GM15510 (cell line): ENCODE results near the gene AMZ1.

Source experiments
- POLR2A ChIP-seq: IDR thresholded peaks from 3 replicates; pipeline ENCODE4 v1.6.1; 2011; ENCODE audit warnings: borderline replicate concordance; ENCODE audit not compliant: insufficient read length; ENCODE audit errors: extremely low read depth

AMZ1 gene

DNA sequence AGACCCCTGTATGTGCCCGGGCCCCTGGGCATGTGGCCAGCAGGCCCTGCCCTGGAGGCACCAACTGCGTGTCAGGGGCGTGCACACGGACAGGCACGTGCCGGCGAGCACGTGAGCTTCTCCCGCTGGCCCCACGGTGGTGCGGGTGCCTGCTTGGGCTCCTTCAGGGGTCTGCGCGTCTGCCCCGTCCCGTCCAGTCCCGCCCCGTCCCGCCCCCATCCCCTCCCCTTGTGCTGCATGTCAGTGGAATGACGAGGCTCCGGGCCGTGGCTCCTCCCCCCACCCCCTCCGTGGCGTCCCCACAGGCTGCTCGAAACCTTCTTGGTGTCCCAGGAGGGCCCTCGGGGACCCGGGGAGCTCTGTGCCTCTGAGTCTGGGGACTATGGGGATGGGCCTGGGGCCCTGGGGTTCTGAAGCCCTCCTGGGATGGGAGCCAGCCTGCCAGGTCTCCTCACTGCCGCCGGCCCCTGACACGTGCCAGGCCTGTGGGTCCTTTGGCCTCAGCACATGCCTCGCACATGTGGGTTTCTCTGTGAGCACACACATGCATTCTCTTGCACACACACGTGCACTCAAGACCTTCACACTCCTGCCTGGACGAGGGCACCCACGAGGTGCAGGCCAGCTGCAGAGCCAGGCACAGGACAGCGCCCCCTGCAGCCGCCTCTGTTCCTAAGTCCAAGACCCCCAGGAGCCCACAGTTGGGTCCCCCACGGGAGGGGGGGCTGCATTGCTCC is 27.5 kb upstream of the AMZ1 start:
- TF ChIP-seq POLR2A: no peak

DNA sequence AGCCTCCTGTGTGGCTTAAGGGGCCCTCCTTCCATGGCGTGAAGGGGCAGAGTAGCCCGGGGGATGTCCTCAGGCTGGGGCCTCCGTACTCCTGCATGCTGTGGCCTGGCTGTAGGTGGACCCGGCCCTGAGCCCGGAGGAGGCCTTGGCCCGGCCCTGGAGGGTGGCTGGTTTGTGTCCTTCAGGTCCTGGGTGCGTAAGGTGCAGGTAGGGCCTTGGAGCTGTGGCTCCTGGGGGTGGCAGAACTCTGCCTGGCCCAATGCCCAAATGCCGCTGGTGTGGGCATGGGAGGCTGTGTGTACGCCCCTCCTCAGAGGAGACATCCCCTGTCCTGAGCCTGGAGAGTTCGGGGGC is 26.9 kb upstream of the AMZ1 start:
- TF ChIP-seq POLR2A: no peak

DNA sequence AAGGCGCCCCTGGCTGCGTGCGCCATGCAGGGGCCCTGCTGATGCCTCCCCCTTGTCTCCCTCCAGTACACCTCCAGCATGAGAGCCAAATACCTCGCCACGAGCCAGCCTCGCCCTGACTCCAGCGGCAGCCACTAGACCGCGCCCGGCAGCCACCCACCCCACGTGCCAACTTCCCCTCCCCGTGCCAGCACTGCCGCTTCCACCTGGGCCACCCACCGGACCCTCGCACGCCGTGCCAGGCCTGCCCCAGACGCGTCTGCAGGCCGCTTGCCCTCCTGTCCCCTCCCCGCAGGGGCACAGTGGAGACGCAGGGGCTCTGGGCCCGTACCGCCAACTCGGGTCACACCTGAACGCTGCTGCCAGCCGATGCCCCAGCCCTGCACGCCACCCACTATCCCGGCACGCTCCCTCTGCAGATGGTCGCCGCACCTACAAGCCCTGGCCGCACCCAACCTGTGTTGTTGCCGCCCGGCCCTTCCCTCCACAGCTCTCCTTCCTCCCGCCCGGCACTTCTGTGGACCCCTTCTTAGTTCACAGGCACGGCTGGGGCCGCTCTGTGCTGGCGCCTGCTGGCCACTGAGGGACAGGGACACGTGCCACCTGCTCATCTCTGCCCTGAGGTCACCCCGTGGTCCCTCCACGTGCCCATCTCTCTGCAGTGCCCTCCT is 26.3 kb upstream of the AMZ1 start:
- TF ChIP-seq POLR2A: no peak

DNA sequence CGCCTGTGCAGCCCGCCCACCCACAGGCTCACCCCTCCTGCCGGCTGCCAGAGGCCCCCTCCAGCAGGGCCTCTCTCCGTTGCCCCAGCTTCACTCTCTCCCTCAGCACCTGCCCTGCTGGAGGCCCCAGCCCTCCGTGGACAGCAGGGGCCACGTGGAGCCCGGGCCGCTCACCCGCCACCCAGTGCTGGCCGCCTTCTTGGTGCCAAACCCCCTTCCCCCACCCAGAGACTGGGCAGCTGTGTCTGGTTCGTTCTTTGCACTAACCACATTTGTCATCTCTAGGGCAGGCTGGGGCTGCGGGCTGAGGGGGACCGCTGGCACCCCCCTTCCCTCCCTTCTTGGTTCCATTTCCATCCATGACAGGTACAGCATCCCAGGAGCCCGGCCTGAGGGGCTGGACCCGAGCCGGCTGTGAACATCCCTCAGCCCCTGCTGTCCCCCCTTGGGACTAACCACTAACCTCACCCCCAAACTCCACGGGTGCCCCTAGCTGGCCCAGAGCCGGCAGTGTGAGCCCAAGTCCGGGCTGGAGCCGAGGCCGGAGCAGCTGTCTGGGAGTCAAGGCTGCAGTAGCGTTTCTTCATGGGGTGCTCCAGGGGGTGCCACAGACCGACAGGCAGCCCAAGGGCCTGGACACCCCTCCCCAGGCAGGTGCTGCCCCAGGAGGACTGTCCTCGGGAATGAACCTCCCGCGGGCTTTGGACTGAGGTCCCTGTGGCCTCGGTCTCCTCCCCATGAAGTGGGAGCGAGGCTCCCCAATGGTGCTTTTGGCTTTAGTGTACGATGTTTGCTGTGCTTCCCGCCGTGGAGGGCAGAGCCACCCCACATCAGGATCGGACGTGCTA is 25.5 kb upstream of the AMZ1 start:
- TF ChIP-seq POLR2A: no peak

DNA sequence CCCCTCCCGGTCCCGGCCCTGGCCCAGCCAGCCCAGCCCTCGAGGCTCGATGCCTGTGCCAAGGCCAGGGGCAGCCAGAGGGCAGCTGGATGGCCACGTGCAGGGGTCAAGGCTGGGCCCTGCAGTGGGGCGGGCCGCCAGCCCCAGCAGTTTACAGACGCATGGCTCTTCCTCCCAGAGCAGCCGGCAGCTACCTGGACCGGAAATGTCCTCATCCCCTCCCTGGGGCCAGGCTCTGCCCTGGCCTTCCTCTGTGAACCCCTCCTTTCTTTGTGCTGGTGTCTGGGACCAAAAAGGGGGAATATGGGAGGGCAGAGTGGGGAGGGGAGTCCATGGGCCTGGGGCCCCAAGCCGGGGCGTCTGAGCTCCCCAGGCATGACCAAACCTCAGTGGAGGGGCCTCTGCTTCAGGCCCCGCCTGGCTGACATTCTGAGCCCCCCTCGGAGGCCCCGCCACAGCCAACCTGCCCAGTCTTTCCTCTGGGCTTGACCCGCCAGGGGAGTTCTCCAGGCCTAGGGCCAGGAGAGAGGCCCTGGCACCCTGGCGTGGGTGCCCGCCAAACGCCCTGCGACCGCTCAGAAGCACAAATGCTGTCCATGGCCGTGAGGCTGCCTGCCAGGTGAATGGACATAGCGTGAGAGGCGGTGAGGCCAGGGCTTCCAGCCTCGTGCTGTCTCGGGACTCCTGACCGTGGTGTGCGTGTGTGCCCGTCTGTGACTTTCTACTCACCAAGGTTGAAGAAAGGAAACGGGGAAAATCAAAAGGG is 24.7 kb upstream of the AMZ1 start:
- TF ChIP-seq POLR2A: no peak

DNA sequence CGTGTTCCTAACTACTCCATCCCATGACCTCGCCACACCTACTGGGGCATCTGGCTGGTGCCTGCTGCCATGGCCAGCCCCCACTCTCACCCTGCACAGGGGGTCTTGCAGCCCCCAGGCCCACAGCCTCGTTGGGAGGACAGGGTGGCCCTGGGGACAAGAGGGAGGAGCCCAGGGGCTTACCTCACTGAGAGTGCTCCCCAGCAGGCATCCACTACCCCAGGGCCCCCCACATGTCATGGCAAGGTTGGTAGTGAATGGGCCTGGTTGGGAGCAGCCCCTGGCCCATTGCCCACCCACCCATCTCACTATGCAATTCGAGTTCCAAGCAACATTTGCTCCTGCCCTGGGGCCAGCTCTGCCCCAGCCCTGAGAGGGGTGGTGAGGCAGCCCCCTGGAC is 24.0 kb upstream of the AMZ1 start:
- no peak for TF ChIP-seq POLR2A

DNA sequence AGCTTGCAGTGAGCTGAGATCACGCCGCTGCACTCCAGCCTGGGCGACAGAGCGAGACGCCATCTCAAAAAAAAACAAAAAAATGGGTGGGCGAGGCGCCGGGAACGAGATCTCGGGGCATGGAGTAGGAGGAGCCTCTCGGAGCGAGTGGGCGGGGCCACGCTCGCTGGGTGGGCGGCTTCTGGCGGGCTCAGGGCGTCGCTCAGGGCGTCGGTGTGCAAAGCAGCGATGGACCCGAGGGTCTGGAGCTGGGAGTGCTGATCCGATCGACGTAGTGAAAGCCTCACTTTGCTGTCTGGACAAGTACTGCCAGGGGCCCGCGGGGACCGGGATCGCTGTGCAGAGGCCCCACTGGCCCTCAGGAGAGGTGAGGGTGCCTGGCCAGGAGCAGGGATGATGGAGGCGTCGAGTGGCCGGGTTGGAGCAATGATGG is 22.6 kb upstream of the AMZ1 start:
- no peak for TF ChIP-seq POLR2A

DNA sequence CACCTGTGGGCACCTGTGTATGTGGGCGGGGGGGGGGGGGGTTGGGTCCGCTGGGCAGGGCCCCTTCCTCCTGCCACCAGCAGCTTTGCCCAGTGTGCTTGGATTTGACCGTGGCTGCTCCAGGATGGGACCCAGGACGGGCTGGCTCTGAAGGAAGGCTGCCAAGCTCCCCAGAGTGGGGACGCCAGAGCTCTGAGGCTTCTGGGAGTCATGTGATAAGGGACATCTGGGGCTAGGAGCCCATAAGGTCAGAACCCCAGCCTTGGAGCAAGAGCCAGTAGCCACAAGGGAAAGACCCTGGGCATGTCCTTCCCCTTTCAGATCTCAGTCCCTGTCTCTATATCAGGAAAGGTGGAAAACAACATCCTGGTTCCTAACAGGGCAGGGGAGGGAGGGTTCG is 21.8 kb upstream of the AMZ1 start:
- no peak for TF ChIP-seq POLR2A

DNA sequence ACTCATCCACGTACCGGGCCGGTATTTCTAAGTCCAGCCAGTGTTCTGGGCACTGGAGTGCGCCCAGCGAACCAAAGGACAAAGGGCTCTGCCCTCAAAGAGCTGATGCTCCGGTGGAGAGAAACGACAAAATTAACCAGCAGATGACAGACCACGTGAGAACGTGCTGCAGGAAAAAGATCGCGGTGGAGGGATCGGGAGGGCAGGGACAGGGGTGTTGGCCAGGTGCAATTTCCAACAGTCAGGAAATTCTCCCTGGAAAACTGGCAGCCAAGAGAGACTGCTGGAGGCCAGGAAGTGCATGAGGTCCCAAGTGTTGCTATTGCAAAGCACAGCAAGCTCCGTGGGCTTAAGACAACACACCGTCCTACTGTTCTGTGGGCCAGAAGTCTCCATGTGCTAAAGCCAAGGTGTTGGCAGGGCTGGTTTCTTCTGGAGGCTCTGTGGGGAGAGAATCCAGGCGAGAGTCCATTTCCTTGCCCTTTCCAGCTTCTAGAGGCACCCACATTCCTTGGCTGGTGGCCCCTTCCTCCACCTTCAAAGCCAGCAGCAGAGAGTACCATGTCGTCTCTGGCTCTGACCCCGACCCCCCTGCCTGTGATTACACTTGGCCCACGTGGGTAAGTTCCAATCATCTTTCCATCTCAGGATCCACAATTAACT is 21.3 kb upstream of the AMZ1 start:
- TF ChIP-seq POLR2A: no peak

DNA sequence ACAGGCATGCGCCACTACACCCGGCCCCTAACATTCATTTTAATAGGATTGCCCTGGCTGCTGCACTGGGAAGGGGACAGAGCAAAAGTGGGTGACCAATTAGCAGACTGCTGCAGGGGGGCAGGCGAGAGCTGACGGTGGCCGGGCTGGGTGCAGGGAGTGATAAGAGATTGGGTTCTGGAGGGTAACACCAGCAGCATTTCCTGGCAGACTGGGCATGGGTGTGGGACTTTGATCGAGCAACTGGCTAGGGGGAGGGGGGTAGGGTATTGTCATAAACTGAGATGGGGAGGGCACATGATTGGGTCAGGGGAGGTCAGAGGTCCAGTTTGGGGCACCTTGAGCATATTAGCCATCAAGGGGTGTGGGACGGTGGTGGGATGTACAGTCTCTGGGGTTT is 20.2 kb upstream of the AMZ1 start:
- TF ChIP-seq POLR2A: no peak

DNA sequence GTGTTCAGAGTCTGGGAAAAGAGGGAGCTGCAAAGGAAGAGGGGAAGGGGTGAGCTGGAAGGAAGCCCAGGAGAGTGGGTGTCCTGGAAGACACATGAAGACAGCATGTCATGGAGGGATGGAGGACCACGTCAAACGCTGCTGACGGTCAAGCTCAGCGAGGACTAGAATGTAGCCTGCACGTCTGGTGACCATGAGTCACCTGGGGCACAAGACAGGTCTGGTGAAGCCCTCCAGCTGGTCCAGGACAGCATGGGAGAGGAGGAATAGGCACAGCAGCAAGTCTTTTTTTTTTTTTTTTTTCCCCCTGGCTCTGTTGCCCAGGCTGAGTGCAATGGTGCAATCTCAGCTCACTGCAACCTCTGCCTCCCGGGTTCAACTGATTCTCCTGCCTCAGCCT is 19.6 kb upstream of the AMZ1 start:
- no peak for TF ChIP-seq POLR2A

DNA sequence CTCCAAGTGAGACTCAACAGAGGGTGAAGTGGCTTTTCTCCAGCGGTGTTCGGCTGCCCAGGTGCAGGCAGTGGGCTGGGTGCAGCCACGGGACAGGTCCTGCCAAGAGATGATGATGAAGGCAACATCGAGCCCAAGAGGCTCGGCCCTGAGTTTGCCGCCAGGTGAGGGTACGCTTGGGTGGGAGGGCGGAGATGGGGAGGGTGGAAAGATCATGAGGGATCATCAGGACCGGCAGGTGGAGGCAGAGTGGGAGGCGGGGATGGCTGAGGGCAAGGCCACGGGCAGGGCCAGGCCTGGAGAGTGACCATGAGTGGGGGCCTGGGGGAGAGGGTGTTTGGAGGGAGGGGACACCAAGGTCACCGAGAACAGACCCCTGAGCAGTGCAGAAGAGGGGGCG is 17.8 kb upstream of the AMZ1 start:
- no peak for TF ChIP-seq POLR2A

DNA sequence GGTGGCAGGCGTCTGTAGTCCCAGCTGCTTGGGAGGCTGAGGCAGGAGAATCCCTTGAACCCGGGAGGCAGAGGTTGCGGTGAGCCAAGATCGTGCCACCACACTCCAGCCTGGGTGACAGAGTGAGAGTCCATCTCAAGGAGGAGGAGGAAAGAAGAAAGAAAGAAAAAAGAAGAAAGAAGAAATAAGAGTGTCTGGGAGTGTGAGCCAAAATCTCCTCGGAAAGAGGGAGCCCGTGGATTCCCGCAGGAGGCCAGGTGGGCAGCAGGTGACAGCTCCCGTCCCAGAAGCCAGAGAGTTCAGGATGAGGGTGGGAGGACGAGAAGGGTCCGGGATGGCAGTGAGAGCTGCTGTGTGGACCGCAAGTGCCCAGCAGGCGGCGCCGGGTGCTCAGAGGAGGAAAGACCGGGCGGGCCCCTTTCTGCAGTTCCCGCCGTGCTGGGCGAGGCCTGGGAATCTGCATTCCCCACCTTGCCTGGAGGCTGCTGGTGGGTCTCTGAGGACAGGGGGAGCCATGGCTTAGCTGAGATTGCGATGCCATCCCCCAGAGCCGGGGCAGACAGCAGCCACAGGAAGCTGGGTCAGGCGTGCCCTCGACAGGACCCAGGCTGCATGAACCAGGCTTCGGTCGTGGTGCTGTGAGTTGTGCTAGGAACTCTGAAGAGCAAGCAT is 17.1 kb upstream of the AMZ1 start:
- no peak for TF ChIP-seq POLR2A

DNA sequence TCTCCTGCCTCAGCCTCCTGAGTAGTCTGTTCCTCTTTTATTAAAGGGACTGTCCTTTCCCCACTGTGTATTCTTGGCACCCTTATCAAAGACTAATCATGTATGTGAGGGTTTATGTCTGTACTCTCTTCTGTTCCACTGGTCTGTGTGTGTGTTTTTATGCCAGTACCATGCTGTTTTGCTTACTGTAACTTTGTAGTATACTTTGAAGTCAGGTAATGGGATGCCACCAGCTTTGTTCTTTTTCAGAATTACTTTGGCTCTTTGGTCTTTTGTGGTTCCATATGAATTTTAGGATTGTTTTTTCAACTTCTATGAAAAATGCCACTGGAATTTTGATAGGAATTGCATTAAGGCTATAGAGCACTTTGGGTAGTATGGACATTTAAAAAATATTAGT is 14.1 kb upstream of the AMZ1 start:
- no peak for TF ChIP-seq POLR2A
